Measurements from ENCODE around the gene KCNJ10.

KCNJ10 gene

DNA sequence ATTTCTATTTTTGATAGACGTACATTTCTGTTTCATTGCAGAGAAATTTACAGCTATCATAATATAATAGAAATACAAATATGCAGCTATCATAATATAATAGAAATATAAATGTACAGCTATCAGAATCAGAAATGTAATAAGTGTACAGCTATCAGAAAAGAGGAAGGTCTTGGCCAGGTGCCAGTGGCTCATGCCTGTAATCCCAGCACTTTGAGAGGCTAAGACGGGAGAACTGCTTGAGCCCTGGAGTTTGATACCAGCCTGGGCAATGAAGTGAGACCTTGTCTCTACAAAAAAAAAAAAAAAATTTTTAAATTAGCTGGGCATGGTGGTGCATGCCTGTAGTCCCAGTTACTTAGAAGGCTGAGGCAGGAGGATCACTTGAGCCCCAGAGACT is 76.0 kb downstream of the KCNJ10 start:
- WGBS, 2 experiments = 79 to 85% methylated on average over 1 of the region's 2 CpGs

DNA sequence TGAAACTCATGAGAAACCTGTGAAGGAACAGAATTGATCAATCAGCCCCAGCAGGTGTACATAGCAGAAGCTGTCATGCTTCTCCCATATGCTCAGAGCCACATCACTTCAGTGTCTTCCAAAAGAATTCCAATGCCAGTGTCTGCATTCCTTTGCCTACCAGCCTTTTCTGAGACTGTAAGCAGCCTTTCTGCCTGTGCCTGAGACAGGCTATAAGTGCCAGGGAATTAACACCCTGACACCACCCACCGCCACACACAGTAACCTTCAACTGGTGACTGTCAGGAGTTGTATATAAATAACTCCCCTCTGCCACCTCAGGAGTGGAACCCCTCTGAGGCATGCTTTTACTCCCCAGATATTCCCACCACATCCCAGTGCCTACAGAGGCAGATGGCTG is 77.8 kb downstream of the KCNJ10 start:
- Histone ChIP-seq H3K27me3 (ENCODE audit: control insufficient read depth, insufficient read depth, low read length, poor library complexity, severe bottlenecking) (no peaks in the 10 kb centered on the region), H3K9me3 (ENCODE audit: control insufficient read depth, low read length) (no peaks in the 10 kb centered on the region), H3K4me3 (ENCODE audit: insufficient read depth, low read depth, low read length) (no peak overlapping the region), H3K27ac (ENCODE audit: insufficient read depth, low read depth, low read length, poor library complexity, severe bottlenecking) (no peak overlapping the region), H3K4me1 (ENCODE audit: control insufficient read depth, insufficient read depth, low read length) (no peaks in the 10 kb centered on the region), H3K36me3 (ENCODE audit: control insufficient read depth, insufficient read depth, low read length) (no peaks in the 10 kb centered on the region)
- 60 to 71% methylated on average over 1 of the region's 1 CpG for WGBS, 2 experiments

More for the DNA sequence above, 76.0 kb downstream of the KCNJ10 start:
- Histone ChIP-seq H3K27me3 (ENCODE audit: control insufficient read depth, insufficient read depth, low read length, poor library complexity, severe bottlenecking) (no peaks in the 10 kb centered on the region), H3K36me3 (ENCODE audit: control insufficient read depth, insufficient read depth, low read length) (no peaks in the 10 kb centered on the region), H3K27ac (ENCODE audit: insufficient read depth, low read depth, low read length, poor library complexity, severe bottlenecking) (no peak overlapping the region), H3K4me3 (ENCODE audit: insufficient read depth, low read depth, low read length) (no peak overlapping the region), H3K4me1 (ENCODE audit: control insufficient read depth, insufficient read depth, low read length) (no peaks in the 10 kb centered on the region), H3K9me3 (ENCODE audit: control insufficient read depth, low read length) (no peaks in the 10 kb centered on the region)

DNA sequence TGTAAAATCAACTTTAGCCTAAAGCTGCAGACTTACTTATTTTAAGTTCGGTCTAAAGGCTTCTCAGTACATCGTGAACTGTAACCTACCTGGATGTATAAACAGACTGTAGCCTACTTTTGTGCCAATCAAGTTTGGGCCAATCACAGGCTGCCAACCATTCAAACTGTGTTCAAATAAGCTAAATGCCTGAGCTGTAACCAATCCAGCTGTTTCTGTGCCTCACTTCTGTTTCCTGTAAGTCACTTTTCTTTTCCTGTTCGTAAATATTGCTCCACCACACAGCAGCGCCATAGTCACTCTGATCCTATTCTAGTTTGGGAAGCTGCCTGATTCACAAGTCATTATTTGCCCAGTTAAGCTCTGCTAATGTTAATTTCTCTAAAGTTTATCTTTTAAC is 78.4 kb downstream of the KCNJ10 start:
- no peaks in the 10 kb centered on the region for H3K36me3 ChIP-seq (ENCODE audit: control insufficient read depth, insufficient read depth, low read length)
- 90 to 95% methylated on average over 4 of the region's 4 CpGs for WGBS, 2 experiments
- no peaks in the 10 kb centered on the region for H3K27me3 ChIP-seq (ENCODE audit: control insufficient read depth, insufficient read depth, low read length, poor library complexity, severe bottlenecking)
- H3K4me3 ChIP-seq (ENCODE audit: insufficient read depth, low read depth, low read length) = no peak overlapping the region
- no peaks in the 10 kb centered on the region for H3K4me1 ChIP-seq (ENCODE audit: control insufficient read depth, insufficient read depth, low read length)
- no peaks in the 10 kb centered on the region for H3K9me3 ChIP-seq (ENCODE audit: control insufficient read depth, low read length)
- H3K27ac ChIP-seq (ENCODE audit: insufficient read depth, low read depth, low read length, poor library complexity, severe bottlenecking) = no peak overlapping the region

DNA sequence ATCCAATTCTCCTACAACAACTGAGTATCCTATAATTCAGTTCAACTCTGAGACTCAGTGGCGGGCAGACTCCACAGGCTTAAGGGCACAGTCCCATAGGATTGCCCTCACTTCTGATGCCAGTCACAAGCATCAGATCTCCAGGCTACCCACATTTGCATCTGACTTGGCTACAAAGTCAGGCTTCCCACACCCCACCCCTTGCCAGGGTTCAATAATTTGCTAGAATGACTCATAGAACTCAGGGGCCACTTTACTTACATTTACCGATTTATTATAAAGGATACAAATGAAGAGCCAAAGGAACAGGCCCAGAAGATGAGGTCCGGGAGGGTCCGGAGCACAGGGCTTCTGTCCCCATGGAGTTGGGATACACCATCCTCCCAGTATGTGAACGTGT is 80.0 kb downstream of the KCNJ10 start:
- Histone ChIP-seq H3K27ac (ENCODE audit: insufficient read depth, low read depth, low read length, poor library complexity, severe bottlenecking) (no peak overlapping the region), H3K27me3 (ENCODE audit: control insufficient read depth, insufficient read depth, low read length, poor library complexity, severe bottlenecking) (no peaks in the 10 kb centered on the region), H3K36me3 (ENCODE audit: control insufficient read depth, insufficient read depth, low read length) (no peaks in the 10 kb centered on the region), H3K4me1 (ENCODE audit: control insufficient read depth, insufficient read depth, low read length) (no peaks in the 10 kb centered on the region), H3K9me3 (ENCODE audit: control insufficient read depth, low read length) (no peaks in the 10 kb centered on the region), H3K4me3 (ENCODE audit: insufficient read depth, low read depth, low read length) (no peak overlapping the region)
- 89 to 93% methylated on average over 5 of the region's 5 CpGs for WGBS, 2 experiments

DNA sequence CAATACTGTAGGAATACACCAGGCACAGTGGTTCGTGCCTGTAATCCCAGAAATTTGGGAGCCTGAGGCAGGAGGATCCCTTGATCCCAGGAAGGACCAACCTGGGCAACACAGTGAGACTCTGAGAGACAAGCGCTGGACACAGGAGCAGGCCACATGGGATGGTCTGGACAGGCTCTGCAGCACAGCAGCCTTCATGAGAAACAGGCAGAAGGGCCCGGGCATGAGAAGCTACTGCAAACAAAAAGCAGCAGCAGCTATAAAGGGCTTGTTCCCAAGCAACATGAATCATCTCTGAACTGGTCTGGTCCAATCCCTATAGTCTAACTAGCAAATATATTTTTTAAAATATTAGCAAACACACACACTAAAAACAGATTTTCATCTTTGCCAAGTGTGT is 80.4 kb downstream of the KCNJ10 start:
- no peaks in the 10 kb centered on the region for H3K4me1 ChIP-seq (ENCODE audit: control insufficient read depth, insufficient read depth, low read length)
- H3K27me3 ChIP-seq (ENCODE audit: control insufficient read depth, insufficient read depth, low read length, poor library complexity, severe bottlenecking) = no peaks in the 10 kb centered on the region
- H3K36me3 ChIP-seq (ENCODE audit: control insufficient read depth, insufficient read depth, low read length) = no peaks in the 10 kb centered on the region
- H3K27ac ChIP-seq (ENCODE audit: insufficient read depth, low read depth, low read length, poor library complexity, severe bottlenecking) = no peak overlapping the region
- no peaks in the 10 kb centered on the region for H3K9me3 ChIP-seq (ENCODE audit: control insufficient read depth, low read length)
- no peak overlapping the region for H3K4me3 ChIP-seq (ENCODE audit: insufficient read depth, low read depth, low read length)
- 73 to 75% methylated on average over 3 of the region's 3 CpGs for WGBS, 2 experiments

DNA sequence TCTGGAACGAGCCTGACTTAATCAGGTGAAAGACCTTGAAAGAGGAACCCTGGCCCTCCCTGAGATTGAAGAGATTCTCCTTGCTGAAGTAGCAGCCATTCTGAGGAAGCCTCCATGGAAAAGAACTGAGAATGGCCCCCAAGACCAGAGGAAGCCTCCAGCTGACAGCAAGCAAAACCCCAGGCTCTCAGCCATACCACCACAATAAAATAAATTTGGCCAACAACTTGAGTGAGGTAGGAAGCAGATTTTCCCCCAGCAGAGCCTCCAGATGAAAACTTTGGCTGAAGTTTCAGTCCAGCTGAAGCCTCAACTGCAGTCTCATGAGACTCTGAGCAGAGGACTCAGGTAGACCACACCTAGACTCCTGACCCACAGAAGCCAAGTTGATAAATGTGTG is 82.0 kb downstream of the KCNJ10 start:
- Histone ChIP-seq H3K9me3 (ENCODE audit: control insufficient read depth, low read length) (no peaks in the 10 kb centered on the region), H3K4me3 (ENCODE audit: insufficient read depth, low read depth, low read length) (no peak overlapping the region), H3K4me1 (ENCODE audit: control insufficient read depth, insufficient read depth, low read length) (no peaks in the 10 kb centered on the region), H3K27ac (ENCODE audit: insufficient read depth, low read depth, low read length, poor library complexity, severe bottlenecking) (no peak overlapping the region), H3K27me3 (ENCODE audit: control insufficient read depth, insufficient read depth, low read length, poor library complexity, severe bottlenecking) (no peaks in the 10 kb centered on the region), H3K36me3 (ENCODE audit: control insufficient read depth, insufficient read depth, low read length) (no peaks in the 10 kb centered on the region)
- WGBS, 2 experiments = 86 to 92% methylated on average over 1 of the region's 1 CpG

DNA sequence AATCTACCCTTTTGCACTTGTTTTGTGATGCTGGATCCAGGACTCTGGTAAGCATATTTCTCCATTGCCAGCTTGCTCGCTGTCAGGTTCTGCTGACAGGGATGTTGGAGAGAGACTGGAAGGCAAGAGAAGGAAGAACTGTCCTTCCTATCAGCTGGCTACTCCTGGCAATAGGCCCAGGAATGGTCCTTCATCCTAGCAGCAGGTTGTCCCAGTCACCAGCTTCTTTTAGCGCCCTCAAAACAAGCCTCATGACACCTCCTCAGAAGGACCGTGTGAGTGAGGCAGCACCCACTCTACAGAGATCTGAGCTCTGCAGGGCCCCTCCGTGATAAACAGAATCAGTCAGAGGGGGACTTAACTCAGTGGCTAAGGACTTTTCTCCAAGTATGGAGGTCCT is 82.8 kb downstream of the KCNJ10 start:
- no peaks in the 10 kb centered on the region for H3K9me3 ChIP-seq (ENCODE audit: control insufficient read depth, low read length)
- H3K4me3 ChIP-seq (ENCODE audit: insufficient read depth, low read depth, low read length) = no peak overlapping the region
- WGBS, 2 experiments = 87 to 89% methylated on average over 4 of the region's 4 CpGs
- no peaks in the 10 kb centered on the region for H3K36me3 ChIP-seq (ENCODE audit: control insufficient read depth, insufficient read depth, low read length)
- no peak overlapping the region for H3K27ac ChIP-seq (ENCODE audit: insufficient read depth, low read depth, low read length, poor library complexity, severe bottlenecking)
- no peaks in the 10 kb centered on the region for H3K4me1 ChIP-seq (ENCODE audit: control insufficient read depth, insufficient read depth, low read length)
- no peaks in the 10 kb centered on the region for H3K27me3 ChIP-seq (ENCODE audit: control insufficient read depth, insufficient read depth, low read length, poor library complexity, severe bottlenecking)

DNA sequence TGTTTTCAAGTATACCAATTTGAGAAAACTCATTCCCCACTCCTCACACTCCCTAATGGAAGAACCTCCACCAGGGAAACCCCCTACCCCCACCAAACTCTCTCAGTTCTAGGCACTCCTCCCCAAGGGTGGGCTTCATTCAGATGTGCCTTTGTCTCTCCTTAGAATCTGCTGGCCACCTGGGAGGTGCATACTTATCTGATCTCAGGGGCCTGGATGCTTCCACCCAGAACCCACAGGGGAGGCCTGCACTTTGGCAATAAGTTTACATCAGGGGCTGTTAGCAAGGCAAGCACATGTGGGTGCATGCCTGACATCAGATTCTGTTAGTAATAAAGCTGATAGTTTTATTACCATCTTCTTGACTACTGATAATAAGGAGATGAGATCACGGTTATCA is 83.4 kb downstream of the KCNJ10 start:
- Histone ChIP-seq H3K4me1 (ENCODE audit: control insufficient read depth, insufficient read depth, low read length) (no peaks in the 10 kb centered on the region), H3K4me3 (ENCODE audit: insufficient read depth, low read depth, low read length) (no peak overlapping the region), H3K9me3 (ENCODE audit: control insufficient read depth, low read length) (no peaks in the 10 kb centered on the region), H3K27me3 (ENCODE audit: control insufficient read depth, insufficient read depth, low read length, poor library complexity, severe bottlenecking) (no peaks in the 10 kb centered on the region), H3K27ac (ENCODE audit: insufficient read depth, low read depth, low read length, poor library complexity, severe bottlenecking) (no peak overlapping the region), H3K36me3 (ENCODE audit: control insufficient read depth, insufficient read depth, low read length) (no peaks in the 10 kb centered on the region)
- 93 to 100% methylated on average over 1 of the region's 1 CpG for WGBS, 2 experiments

DNA sequence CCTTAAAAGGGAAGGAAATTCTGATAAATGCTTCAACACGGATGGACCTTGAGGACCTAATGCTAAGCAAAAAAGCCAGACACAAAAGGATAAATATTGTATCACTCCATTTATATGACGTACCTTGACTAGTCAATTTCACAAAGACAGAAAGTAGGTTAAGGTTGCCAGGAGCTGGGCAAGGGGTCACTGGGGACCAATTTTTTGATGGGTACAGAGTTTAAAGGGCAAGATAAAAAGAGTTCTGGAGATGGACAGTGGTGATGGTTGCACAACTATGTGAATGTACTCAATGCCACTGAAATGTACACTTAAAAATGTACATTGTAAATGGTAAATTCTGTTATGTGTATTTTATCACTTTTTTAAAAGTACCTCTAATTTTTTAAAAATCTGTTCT is 83.9 kb downstream of the KCNJ10 start:
- Histone ChIP-seq H3K4me3 (ENCODE audit: insufficient read depth, low read depth, low read length) (no peak overlapping the region), H3K36me3 (ENCODE audit: control insufficient read depth, insufficient read depth, low read length) (no peaks in the 10 kb centered on the region), H3K27ac (ENCODE audit: insufficient read depth, low read depth, low read length, poor library complexity, severe bottlenecking) (no peak overlapping the region), H3K27me3 (ENCODE audit: control insufficient read depth, insufficient read depth, low read length, poor library complexity, severe bottlenecking) (no peaks in the 10 kb centered on the region), H3K9me3 (ENCODE audit: control insufficient read depth, low read length) (no peaks in the 10 kb centered on the region), H3K4me1 (ENCODE audit: control insufficient read depth, insufficient read depth, low read length) (no peaks in the 10 kb centered on the region)
- WGBS, 2 experiments = 93 to 96% methylated on average over 2 of the region's 2 CpGs

DNA sequence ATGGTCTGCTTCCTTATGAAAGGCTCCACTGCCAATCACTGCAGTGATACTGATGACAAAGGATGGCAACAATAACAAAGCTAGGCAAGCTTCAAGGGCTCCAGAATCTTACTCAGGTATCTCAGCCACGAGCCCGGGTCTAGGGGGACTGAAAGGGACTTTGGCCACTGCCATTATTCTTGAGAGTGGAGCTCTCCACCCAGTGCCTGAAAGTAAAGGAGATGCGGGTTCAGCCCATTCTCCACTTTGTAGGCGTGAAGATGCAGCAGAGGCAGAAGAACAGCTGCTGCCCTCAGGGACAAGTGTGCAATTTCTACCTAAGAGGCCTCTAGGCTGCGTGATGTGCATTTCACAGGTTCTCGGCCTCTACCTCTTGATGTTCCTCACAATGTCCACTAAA is 84.5 kb downstream of the KCNJ10 start:
- 92 to 98% methylated on average over 6 of the region's 6 CpGs for WGBS, 2 experiments
- Histone ChIP-seq H3K9me3 (ENCODE audit: control insufficient read depth, low read length) (no peaks in the 10 kb centered on the region), H3K4me3 (ENCODE audit: insufficient read depth, low read depth, low read length) (no peak overlapping the region), H3K4me1 (ENCODE audit: control insufficient read depth, insufficient read depth, low read length) (no peaks in the 10 kb centered on the region), H3K27ac (ENCODE audit: insufficient read depth, low read depth, low read length, poor library complexity, severe bottlenecking) (no peak overlapping the region), H3K36me3 (ENCODE audit: control insufficient read depth, insufficient read depth, low read length) (no peaks in the 10 kb centered on the region), H3K27me3 (ENCODE audit: control insufficient read depth, insufficient read depth, low read length, poor library complexity, severe bottlenecking) (no peaks in the 10 kb centered on the region)

DNA sequence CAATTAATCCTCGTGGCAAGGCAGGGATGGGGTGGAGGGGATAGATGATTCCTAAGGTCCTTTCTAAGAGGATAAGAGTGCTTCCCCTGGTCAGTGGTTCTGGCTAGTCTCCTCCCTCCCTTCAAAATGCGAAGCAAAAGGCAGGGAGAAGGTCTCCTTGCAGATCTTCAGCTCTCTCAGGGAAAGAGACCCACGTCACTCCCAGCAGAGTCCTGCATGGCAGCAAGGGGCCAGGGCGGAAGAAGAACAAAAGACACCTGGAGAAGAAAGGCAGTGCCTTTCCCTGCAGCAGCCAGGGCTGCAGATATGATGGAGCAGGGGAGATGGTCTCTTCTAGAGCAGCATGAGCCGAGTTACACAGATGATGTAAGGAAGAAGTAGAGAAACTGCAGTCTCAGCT is 86.3 kb downstream of the KCNJ10 start:
- H3K27ac ChIP-seq (ENCODE audit: insufficient read depth, low read depth, low read length, poor library complexity, severe bottlenecking) = no peak overlapping the region
- 70 to 71% methylated on average over 5 of the region's 5 CpGs for WGBS, 2 experiments
- no peaks in the 10 kb centered on the region for H3K27me3 ChIP-seq (ENCODE audit: control insufficient read depth, insufficient read depth, low read length, poor library complexity, severe bottlenecking)
- H3K36me3 ChIP-seq (ENCODE audit: control insufficient read depth, insufficient read depth, low read length) = no peaks in the 10 kb centered on the region
- H3K9me3 ChIP-seq (ENCODE audit: control insufficient read depth, low read length) = no peaks in the 10 kb centered on the region
- no peaks in the 10 kb centered on the region for H3K4me1 ChIP-seq (ENCODE audit: control insufficient read depth, insufficient read depth, low read length)
- no peak overlapping the region for H3K4me3 ChIP-seq (ENCODE audit: insufficient read depth, low read depth, low read length)

Measured in ectodermal cell (in vitro differentiated cells).